K562 (cell line): ENCODE results near the gene BIRC5. TPM values are rescaled to one million over a fixed set of nuclear protein-coding genes. Genes with fewer than 3 reads are reported as not detected.

Experiments
- BRD9 ChIP-seq: fragments of 450-650 bp; IDR thresholded peaks from 2 replicates; pipeline ENCODE4 v1.6.1; 2018; ENCODE audit warnings: low read depth; ENCODE audit not compliant: partially characterized antibody
- CBX2 ChIP-seq: fragments of 200-600 bp; sonication (generic); IDR thresholded peaks from one replicate; pipeline ENCODE4 v1.6.1; 2012; ENCODE audit warnings: mild to moderate bottlenecking, low read length, inconsistent platforms; ENCODE audit not compliant: insufficient read depth, poor library complexity, severe bottlenecking
- DMBX1 ChIP-seq: fragments of 250-450 bp; sonication (Bioruptor Pico); IDR thresholded peaks from 2 replicates; pipeline ENCODE4 v1.8.0; 2022; ENCODE audit warnings: inconsistent platforms, mild to moderate bottlenecking, moderate library complexity, borderline replicate concordance
- ELK3 ChIP-seq: fragments of 450-650 bp; formaldehyde crosslinking; IDR thresholded peaks from 2 replicates; pipeline ENCODE4 v1.4.0; 2020; ENCODE audit warnings: mild to moderate bottlenecking
- FOS ChIP-seq: IDR thresholded peaks from 3 replicates; pipeline ENCODE4 v1.6.1; 2011; ENCODE audit not compliant: insufficient read length; ENCODE audit errors: extremely low read depth
- KHSRP ChIP-seq: fragments of 450-650 bp; IDR thresholded peaks from 2 replicates; pipeline ENCODE4 v1.6.1; 2017
- KLF13 ChIP-seq: fragments of 450-650 bp; IDR thresholded peaks from 2 replicates; pipeline ENCODE4 v1.6.1; 2016; ENCODE audit warnings: missing genetic modification characterization, low read depth, mild to moderate bottlenecking, missing compliant biosample characterization, moderate library complexity, borderline replicate concordance
- NCOR1 ChIP-seq: fragments of 450-650 bp; IDR thresholded peaks from 2 replicates; pipeline ENCODE4 v1.6.1; 2016; ENCODE audit warnings: mild to moderate bottlenecking, moderate library complexity
- NFATC3 ChIP-seq: fragments of 450-650 bp; IDR thresholded peaks from 2 replicates; pipeline ENCODE4 v1.6.1; 2017; ENCODE audit warnings: mild to moderate bottlenecking
- NFE2L1 ChIP-seq: fragments of 450-650 bp; IDR thresholded peaks from 2 replicates; pipeline ENCODE4 v1.6.1; 2016; ENCODE audit warnings: missing genetic modification characterization, low read depth, mild to moderate bottlenecking, missing compliant biosample characterization, moderate library complexity, borderline replicate concordance
- PTTG1 ChIP-seq: fragments of 450-650 bp; IDR thresholded peaks from 2 replicates; pipeline ENCODE4 v1.6.1; 2016; ENCODE audit warnings: low read depth, mild to moderate bottlenecking, missing genetic modification characterization, missing compliant biosample characterization
- RBM15 ChIP-seq: fragments of 200-400 bp; formaldehyde crosslinking; IDR thresholded peaks from 2 replicates; pipeline ENCODE4 v1.6.1; 2018; ENCODE audit warnings: mild to moderate bottlenecking, low read length, moderate library complexity; ENCODE audit not compliant: insufficient read depth
- SIN3B ChIP-seq: fragments of 450-650 bp; IDR thresholded peaks from 2 replicates; pipeline ENCODE4 v1.6.1; 2017; ENCODE audit warnings: low read depth, mild to moderate bottlenecking, moderate library complexity
- SMARCA4 ChIP-seq: fragments of 450-650 bp; IDR thresholded peaks from 2 replicates; pipeline ENCODE4 v1.6.1; 2016
- SMARCA5 ChIP-seq: fragments of 450-650 bp; IDR thresholded peaks from 2 replicates; pipeline ENCODE4 v1.6.1; 2016
- SMC3 ChIP-seq: conservative IDR thresholded peaks from 2 replicates; pipeline ENCODE4 v1.6.1; 2011; ENCODE audit warnings: low read depth, low read length, improper control_type of control experiment; ENCODE audit not compliant: insufficient read depth
- SRSF1 ChIP-seq: fragments of 200-400 bp; formaldehyde crosslinking; IDR thresholded peaks from 2 replicates; pipeline ENCODE4 v1.6.1; 2017; ENCODE audit warnings: mild to moderate bottlenecking, low read depth, low read length, moderate library complexity
- ZBTB2 ChIP-seq: fragments of 450-650 bp; IDR thresholded peaks from 2 replicates; pipeline ENCODE4 v1.6.1; 2016; ENCODE audit warnings: antibody characterized with exemption
- ZBTB49 ChIP-seq: sonication (generic); formaldehyde crosslinking; IDR thresholded peaks from 2 replicates; pipeline ENCODE4 v1.8.0; 2022; ENCODE audit warnings: missing genetic modification reagents, mild to moderate bottlenecking, borderline replicate concordance
- ZFP1 ChIP-seq: fragments of 450-650 bp; formaldehyde crosslinking; IDR thresholded peaks from 2 replicates; pipeline ENCODE4 v1.4.0; 2020; ENCODE audit warnings: mild to moderate bottlenecking, mixed read lengths
- ZNF212 ChIP-seq: fragments of 450-650 bp; formaldehyde crosslinking; IDR thresholded peaks from 2 replicates; pipeline ENCODE4 v1.4.0; 2020; ENCODE audit warnings: mild to moderate bottlenecking
- ZNF512 ChIP-seq: IDR thresholded peaks from 2 replicates; pipeline ENCODE4 v1.6.1; 2016; ENCODE audit warnings: missing genetic modification characterization, missing compliant biosample characterization
- polyA plus RNA-seq, 8 experiments: library from polyadenylated mRNA; depleted of rRNA in 4 of 8; stranded (reverse) in 5 of 8; unstranded in 3 of 8; fragments of >200 nt; fragmentation: Nextera tagmentation in 2 of 8; fragmentation: Illumina TruSeq in 1 of 8; extraction: Ambion mirVana in 2 of 8; extraction: Trizol in 1 of 8; gene quantifications; 2 replicates each; pipeline versions ENCODE4 v1.2.1 to v1.2.3, GENCODE V29; 2011 to 2014; ENCODE audit warnings: inconsistent platforms in 1 of 8, missing spikeins in 1 of 8
- total RNA-seq, 7 experiments: library from RNA; depleted of rRNA in 6 of 7; stranded (reverse); fragments of >200 nt in 6 of 7; fragmentation: Illumina TruSeq in 2 of 7; extraction: Trizol in 2 of 7; gene quantifications; 2 replicates each; pipeline versions ENCODE4 v1.2.1 to v1.2.3, GENCODE V29; 2011 to 2021; ENCODE audit warnings: low replicate concordance in 1 of 7

The BIRC5 gene
- total and polyA plus RNA-seq, 9 of the 15 experiments (the other 6 are each of a cell fraction or from before 2014, with no cell fraction given): 64.4 to 140 (median 101) TPM

GRCh38 chr17:78263063-78263735, 49.1 kb downstream of the BIRC5 start (continued):
- TF ChIP-seq BRD9 (peak; percentile 33), ZBTB49 (CRISPR knock-in tag) (no peak), CBX2 (no peak), FOS (no peak), ELK3 (CRISPR knock-in tag) (0 out of 2 replicates have a peak, but pooled peaks have one; percentile 41), SMARCA4 (peak; percentile 63), SIN3B (no peak), ZNF512 (tag) (no peak), DMBX1 (CRISPR knock-in tag) (peak; percentile 83; the same call in 1 of the 2 replicates), RBM15 (no peak), ZNF212 (CRISPR knock-in tag) (no peak), NFE2L1 (no peak), SMC3 (no peak), ZBTB2 (0 out of 2 replicates have a peak, but pooled peaks have one; percentile 62), SRSF1 (no peak), PTTG1 (tag) (no peak), NCOR1 (peak; percentile 63), KHSRP (no peak), ZFP1 (CRISPR knock-in tag) (no peak), SMARCA5 (no peak), NFATC3 (no peak), KLF13 (tag) (0 out of 2 replicates have a peak, but pooled peaks have one; percentile 43)
